Measurements from ENCODE around the gene KMO. TPM values are rescaled to one million over a fixed set of nuclear protein-coding genes. Genes with fewer than 3 reads are reported as not detected.

Gene KMO
- total and polyA plus RNA-seq, 2 of the 8 experiments (the other 6 are each of a cell fraction or from before 2014, with no cell fraction given), result not detected

DNA sequence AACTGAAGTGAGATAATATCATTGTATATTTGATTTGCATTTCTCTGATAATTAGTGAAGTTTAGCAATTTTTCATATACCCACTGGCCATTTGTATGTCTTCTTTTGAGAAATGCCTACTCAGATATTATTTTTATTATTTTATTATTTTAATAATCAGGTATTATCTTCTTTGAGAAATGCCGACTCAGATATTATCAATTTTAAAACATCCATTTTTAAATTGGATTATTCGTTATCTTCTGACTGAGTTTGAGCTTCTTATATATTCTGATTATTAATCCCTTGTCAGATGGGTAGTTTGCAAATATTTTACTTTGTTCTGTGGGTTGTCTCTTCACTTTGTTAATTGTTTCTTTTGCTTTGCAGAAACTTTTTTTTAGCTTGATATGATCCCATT, 37.7 kb downstream of the KMO start:
- Histone ChIP-seq H3K9me3 (ENCODE audit: insufficient read depth in 2 of 2, low read depth in 1 of 2, low read length in 1 of 2) (no peaks in the 10 kb centered on the region), H2BK12ac (ENCODE audit: low read depth, low read length) (no peak overlapping the region), H3K23ac (ENCODE audit: insufficient read length) (no peak overlapping the region), H3K18ac (ENCODE audit: extremely low read depth, low read length) (no peak overlapping the region), H3K36me3 (ENCODE audit: control insufficient read depth in 2 of 4, insufficient read depth in 4 of 4, low read length in 3 of 4) (no peaks in the 10 kb centered on the region), H3K27ac (ENCODE audit: low read depth, low read length) (no peak overlapping the region), H3K9ac (replicated peaks in 1 of 4; ENCODE audit: extremely low read depth in 1 of 4, low read depth in 3 of 4, low read length in 3 of 4) (no peak overlapping the region), H2AK5ac (ENCODE audit: low read depth, low read length) (no peak overlapping the region), H3K23me2 (ENCODE audit: low read depth, low read length) (no peaks in the 10 kb centered on the region), H3K4me3 (ENCODE audit: extremely low read depth in 1 of 4, insufficient read depth in 2 of 4, low read depth in 3 of 4, low read length in 4 of 4) (no peak overlapping the region), H3K4me2 (ENCODE audit: insufficient read depth in 1 of 2, low read depth in 2 of 2, low read length in 2 of 2) (no peak overlapping the region), H2BK5ac (ENCODE audit: low read depth, low read length) (no peak overlapping the region), H3K14ac (ENCODE audit: insufficient read length) (no peak overlapping the region), H4K91ac (replicated peaks; ENCODE audit: insufficient read length, low read length) (no peak overlapping the region), H2BK15ac (ENCODE audit: low read length) (no peak overlapping the region), H2BK120ac (replicated peaks; ENCODE audit: low read depth, low read length) (no peak overlapping the region), H3K4ac (replicated peaks; ENCODE audit: insufficient read length, low read depth, low read length) (no peak overlapping the region), H4K5ac (ENCODE audit: insufficient read length, low read depth, low read length) (no peak overlapping the region), H4K20me1 (replicated peaks in 1 of 2; ENCODE audit: control insufficient read depth in 1 of 2, insufficient read depth in 2 of 2, low read length in 2 of 2) (no peaks in the 10 kb centered on the region), H3K56ac (replicated peaks; ENCODE audit: insufficient read length, low read depth, low read length) (no peak overlapping the region), H3K79me2 (ENCODE audit: control insufficient read depth in 1 of 2, insufficient read depth in 2 of 2, low read length in 2 of 2) (no peaks in the 10 kb centered on the region), H4K8ac (ENCODE audit: extremely low read depth, insufficient read depth, low read length) (no peak overlapping the region), H2AFZ (ENCODE audit: low read length) (no peak overlapping the region), H3K27me3 (replicated peaks in 1 of 4; ENCODE audit: control insufficient read depth in 3 of 4, extremely low read depth in 1 of 4, insufficient read depth in 3 of 4, low read length in 3 of 4) (no peaks in the 10 kb centered on the region), H3K79me1 (ENCODE audit: low read depth, low read length) (no peaks in the 10 kb centered on the region), H3K4me1 (replicated peaks in 1 of 4; ENCODE audit: control insufficient read depth in 3 of 4, insufficient read depth in 4 of 4, low read length in 3 of 4) (no peaks in the 10 kb centered on the region), H2BK20ac (ENCODE audit: low read length) (no peak overlapping the region)
- ChIA-PET POLR2A (ENCODE audit: partially characterized antibody) (no interaction called here), CTCF (ENCODE audit: partially characterized antibody) (no interaction called here)
- FAIRE-seq, result no peak
- no peak for TF ChIP-seq BACH1 (IDR thresholded peaks at IDR 0.05; ENCODE audit: low read length)
- TF ChIP-seq SUZ12 (IDR thresholded peaks at IDR 0.05; ENCODE audit: low read length), result no peak
- TF ChIP-seq CBX5 (IDR thresholded peaks at IDR 0.05; ENCODE audit: low read depth, low read length), result no peak
- no peak for TF ChIP-seq PHF8 (conservative IDR thresholded peaks at IDR 0.05; ENCODE audit: low read depth, low read length)
- TF ChIP-seq POLR2AphosphoS5 (IDR thresholded peaks at IDR 0.05; ENCODE audit: low read depth, low read length), result no peak
- TF ChIP-seq, protein P1, sequence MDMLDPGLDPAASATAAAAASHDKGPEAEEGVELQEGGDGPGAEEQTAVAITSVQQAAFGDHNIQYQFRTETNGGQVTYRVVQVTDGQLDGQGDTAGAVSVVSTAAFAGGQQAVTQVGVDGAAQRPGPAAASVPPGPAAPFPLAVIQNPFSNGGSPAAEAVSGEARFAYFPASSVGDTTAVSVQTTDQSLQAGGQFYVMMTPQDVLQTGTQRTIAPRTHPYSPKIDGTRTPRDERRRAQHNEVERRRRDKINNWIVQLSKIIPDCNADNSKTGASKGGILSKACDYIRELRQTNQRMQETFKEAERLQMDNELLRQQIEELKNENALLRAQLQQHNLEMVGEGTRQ (IDR thresholded peaks at IDR 0.05; ENCODE audit: low read length), result no peak
- DNase-seq (ENCODE audit: low read depth in 1 of 2, low spot score in 2 of 2), result no peak
- WGBS, 2 experiments (ENCODE audit: extremely low coverage in 1 of 2, insufficient coverage in 1 of 2, insufficient read length in 1 of 2, insufficient replicate concordance in 2 of 2, low coverage in 1 of 2, low lambda C conversion rate in 2 of 2, missing lambda C conversion rate in 1 of 2), result 81% methylated on average over 2 of the region's 2 CpGs; no CpG with 5 or more reads in 1 of the 2 experiments
